HG03045 (cell line): ENCODE measurements around the gene URM1.

Experiments
- ATAC-seq: cut with Tn5 transposase; IDR thresholded peaks from one replicate; pipeline ENCODE4 v1.9.1; 2021; ENCODE audit warnings: mild to moderate bottlenecking, moderate library complexity; ENCODE audit not compliant: unreplicated experiment

Gene URM1

DNA sequence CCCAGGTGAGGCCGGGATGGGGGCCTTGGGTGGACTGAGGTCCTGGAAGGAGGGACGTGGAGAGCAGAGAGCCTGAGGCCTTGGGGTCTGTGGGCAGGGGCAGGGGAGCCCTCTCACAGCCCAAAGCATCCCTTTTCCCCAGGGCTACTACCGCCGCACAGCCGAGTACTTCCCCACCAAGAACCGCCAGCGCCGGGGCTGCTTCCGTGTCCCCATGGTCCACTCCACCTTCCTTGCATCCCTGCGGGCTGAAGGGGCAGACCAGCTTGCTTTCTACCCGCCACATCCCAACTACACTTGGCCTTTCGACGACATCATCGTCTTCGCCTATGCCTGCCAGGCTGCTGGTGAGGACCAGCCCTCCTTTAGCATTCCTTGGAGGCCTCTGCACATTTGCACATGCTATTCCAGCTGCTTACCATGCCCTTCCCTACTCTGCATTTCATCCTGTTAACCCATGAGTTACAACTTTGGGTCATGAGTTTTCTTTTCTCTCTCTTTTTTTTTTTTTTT lies 53.1 kb downstream of the URM1 start:
- ATAC-seq, result no peak

DNA sequence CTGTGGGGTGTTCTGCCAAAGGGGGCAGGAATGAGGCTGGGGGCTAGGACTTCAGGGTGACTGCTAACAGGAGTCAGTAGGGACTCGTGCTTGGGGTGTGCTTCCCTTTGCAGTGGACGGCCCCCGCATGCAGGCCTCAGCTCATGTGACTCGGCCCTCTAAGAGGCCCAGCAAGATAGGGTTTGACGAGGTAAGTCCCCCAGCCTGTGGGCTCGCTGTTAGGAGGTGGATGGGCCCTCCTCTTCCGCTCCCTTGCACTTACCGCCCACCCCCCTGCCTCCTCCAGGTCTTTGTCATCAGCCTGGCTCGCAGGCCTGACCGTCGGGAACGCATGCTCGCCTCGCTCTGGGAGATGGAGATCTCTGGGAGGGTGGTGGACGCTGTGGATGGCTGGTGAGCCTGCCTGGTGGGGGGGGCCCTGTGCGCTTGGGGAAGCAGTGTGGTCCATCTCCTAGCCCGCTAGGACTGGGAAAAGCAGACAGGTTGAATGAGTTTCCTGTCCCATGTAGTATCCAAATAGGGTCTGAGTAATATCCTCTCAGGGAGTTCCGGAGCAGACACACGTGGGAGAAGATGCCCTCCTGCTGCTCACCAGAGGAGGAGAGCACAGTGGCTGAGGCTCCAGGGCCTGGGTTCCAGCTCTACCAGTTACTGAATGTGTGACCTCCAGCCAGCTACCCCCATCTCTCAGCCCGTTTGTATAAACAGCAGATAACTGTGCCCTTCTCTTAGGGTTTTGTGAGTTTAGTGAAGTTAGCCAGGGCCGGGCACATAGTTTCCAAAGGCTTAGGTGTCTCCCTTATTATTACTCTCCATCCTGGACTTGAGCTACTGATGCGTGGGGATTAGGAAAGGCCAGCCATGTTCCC lies 57.7 kb downstream of the URM1 start:
- no peak for ATAC-seq

DNA sequence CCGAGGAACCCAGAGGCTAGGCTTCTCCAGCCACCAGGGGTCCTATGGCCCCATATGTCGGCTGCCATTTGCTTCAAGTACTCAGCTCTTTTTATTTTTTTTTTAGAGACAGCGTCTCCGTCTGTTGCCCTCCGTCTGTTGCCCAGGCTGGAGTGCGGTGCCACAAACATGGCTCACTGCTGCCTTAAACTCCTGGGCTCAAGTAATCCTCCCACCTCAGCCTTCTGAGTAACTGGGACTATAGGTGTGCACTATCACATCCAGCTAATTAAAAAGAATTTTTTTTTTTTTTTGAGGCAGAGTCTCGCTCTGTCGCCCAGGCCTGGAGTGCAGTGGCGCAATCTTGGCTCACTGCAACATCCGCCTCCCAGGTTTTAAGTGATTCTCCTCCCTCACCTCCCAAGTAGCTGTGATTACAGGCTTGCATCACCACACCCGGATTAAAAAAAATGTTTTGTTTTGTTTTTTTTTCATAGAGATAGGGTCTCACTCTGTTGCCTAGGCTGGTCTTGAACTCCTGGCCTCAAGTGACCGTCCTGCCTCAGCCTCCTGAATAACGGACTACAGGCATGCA lies 58.4 kb downstream of the URM1 start:
- ATAC-seq, result no peak

DNA sequence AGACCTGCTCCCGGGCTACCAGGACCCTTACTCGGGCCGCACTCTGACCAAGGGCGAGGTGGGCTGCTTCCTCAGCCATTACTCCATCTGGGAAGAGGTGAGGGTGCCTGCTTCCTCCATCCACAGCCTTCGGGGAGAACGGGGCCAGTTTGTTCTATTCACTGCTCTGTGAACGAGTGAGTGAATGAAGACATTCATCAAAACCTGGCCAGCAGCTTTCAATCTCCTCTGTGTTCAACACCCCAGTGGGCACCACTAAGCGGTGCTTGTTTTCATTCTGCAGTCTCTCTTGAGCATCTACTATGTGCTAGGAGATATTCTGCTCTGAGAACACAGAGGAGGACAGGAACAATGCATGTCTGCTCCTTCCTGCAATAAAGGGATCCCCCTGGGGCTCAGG lies 60.0 kb downstream of the URM1 start:
- no peak for ATAC-seq

DNA sequence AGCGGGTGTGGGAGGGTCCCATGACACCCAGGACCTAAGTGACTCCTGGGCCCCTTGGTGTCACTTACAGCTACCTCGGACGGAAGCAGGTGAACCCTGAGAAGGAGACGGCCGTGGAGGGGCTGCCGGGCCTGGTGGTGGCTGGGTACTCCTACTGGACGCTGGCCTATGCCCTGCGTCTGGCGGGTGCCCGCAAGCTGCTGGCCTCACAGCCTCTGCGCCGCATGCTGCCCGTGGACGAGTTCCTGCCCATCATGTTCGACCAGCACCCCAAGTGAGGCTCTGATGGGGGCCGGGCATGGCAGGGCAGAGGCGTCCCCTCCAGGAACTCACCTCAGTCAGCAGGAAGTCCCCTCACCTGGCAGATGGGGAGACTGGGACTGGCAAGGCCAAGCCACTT lies 63.2 kb downstream of the URM1 start:
- no peak for ATAC-seq

DNA sequence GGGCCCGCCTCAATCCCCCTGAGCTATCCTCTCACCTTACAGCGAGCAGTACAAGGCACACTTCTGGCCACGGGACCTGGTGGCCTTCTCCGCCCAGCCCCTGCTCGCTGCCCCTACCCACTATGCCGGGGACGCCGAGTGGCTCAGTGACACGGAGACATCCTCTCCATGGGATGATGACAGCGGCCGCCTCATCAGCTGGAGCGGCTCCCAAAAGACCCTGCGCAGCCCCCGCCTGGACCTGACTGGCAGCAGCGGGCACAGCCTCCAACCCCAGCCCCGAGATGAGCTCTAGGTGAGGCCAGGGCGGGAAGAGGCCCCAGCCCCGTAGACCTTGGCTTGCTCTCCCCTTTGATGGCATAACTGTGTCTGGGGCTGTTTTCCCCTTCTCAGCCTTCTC lies 64.4 kb downstream of the URM1 start:
- no peak for ATAC-seq

DNA sequence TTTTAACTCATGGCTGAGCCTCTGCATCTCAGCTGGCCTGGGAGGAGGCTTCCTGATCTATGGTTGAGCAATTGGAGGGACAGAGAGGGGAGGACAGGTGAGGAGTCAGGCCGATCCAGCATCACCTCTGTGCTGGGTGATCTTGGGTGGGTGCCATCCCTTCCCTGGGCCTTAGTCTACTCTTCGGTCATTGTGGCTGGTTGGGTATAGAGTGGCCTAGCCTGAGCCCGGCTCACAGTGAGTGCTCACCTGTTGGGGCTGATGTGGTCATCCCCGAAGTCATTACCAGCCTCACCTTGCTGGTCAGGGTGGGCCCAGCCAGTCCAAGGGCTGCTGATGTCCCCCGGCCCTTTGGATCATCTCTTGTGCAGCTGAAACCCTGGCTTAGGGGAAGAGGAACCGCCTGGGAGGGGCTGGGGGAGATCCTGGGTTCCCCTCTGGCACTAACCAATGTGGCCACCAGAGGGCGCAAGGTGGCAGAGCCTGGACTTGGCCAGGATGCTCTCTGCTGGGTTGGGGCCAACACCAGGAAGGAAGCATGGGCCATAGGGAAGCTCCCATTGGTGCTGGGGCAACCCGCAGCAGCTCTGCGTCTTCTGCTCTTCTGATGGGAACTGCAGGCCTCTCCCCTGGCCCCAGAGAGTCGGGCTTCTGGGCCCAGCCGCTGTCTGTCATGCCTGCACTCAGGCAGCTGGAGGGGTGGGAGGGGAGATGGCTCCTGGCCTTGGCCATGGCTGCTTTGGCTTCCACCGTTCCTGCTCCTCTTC lies 67.4 kb downstream of the URM1 start:
- peak; percentile 63 for ATAC-seq

DNA sequence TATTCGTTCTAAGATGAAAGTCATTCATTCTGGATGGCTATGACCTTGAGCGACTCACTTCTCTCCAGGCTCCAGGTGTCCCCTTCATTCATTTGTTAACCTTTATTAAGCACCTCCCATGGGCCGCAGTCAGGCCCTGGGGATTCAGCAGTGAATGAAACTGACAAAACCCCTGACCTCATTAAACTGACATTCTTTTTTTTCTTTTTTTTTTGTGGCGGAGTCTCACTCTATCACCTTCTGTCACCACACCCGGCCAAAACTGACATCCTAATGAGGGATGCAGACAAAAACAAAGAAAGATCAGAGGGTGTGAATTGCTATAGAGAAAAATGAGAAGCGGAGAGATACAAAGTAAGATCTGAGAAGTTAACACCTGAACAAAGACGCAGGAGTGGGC lies 68.1 kb downstream of the URM1 start:
- ATAC-seq, result no peak
